ENCODE measurements around the gene ADRB2.

The ADRB2 gene

DNA sequence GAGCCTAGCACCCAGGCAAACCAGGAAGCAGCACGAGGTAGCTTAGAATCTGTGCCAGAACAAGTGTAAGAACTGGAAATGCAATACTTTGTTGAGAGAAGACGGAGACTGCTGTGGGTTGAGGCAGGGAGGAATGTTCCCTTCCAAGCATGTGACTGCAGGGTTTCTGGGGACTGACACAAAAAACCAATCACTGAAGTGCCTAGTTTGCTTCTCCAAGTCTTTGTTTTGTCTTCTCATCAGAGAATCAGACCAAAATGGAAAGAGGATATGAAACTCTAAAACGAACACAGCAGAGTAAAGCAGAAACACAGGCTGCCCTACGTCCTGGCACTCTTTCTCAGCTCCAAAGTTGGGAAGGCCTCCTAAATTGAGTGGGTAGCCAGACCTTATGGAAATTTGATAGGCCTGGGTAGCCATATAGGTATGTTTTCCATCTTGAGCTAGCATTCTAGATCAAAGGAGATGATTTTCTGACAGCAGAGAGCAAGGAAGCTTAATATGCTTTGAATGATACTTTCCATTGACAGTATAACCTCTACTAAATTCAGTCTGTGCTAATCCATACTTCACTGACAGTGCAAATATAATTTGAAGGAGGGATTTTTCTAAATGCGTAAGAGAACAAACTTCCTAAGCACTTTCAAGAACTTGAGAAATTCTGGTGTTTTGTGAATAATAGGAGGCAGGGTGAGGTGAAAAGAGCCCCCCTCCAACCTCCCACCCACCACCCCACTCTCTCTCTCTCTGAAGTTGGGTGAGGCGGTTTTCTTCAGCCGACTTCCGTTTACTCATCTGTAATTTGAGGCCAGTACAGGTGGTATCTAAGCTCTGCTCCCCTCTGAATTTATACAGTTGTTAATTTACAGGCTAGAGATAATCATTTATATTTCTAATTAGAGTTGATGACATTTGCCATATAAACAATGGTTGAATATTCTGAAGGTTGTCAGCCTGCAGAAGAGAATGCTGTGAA lies 5.5 kb downstream of the ADRB2 start:
- no peak for DNase-seq (ENCODE audit: low spot score)

DNA sequence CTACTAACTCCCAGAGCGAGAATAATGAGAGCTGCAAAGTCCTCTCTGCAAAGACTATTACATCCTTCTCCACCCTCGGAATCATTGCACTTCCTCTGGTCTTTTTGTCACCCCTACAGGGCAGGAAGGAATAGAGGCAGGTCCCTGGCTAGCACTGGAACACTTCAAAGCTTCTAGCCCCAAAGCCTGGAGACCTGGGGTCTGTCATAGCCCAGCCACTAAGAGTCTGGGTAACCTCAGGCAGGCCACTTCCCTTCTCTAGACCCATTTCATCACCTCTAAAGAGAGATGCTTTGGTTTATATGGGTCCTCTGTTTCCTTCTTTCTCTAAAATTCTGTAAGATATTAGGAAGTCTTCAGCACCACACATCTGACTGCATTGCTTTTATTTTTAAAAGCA lies 6.7 kb downstream of the ADRB2 start:
- DNase-seq (ENCODE audit: low spot score) = no peak

DNA sequence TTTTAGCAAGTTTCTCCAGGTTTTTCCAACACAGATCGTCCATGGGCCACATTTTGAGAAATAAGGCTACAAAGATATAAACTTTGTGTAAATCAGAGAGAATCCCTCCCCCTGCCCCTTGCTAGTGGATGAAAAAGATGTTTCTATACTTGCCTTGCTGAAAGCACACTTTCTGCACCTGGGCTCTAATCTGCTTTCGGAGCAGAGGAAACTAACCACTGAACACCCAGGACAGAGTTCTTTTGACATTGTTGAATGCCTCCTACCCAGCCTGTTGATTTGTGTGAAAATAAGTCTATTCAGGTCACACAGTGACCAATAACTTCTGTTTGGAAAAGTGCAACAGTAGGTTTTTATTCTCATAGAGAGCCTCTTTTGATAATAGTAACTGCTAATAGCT lies 7.5 kb downstream of the ADRB2 start:
- DNase-seq (ENCODE audit: low spot score) = no peak

DNA sequence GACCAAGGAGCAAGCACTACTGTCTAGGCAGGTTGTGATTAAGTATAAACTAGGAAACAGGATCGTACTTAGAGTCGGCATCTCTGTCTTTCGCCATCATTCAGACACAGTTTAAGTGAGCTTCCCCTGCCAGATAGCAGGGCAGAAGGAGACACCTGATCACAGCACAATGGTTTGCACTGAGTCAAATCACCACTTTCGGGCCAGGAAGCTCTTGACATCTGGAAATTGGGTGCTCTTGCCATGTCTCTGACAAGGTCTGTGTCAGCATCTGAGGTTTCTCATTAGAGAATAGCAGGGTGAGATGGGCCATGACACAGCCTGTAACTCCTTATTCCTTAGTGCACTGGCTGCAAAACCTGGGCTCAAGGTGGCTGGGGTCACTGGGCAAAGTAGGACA lies 8.3 kb downstream of the ADRB2 start:
- no peak for DNase-seq (ENCODE audit: low spot score)

DNA sequence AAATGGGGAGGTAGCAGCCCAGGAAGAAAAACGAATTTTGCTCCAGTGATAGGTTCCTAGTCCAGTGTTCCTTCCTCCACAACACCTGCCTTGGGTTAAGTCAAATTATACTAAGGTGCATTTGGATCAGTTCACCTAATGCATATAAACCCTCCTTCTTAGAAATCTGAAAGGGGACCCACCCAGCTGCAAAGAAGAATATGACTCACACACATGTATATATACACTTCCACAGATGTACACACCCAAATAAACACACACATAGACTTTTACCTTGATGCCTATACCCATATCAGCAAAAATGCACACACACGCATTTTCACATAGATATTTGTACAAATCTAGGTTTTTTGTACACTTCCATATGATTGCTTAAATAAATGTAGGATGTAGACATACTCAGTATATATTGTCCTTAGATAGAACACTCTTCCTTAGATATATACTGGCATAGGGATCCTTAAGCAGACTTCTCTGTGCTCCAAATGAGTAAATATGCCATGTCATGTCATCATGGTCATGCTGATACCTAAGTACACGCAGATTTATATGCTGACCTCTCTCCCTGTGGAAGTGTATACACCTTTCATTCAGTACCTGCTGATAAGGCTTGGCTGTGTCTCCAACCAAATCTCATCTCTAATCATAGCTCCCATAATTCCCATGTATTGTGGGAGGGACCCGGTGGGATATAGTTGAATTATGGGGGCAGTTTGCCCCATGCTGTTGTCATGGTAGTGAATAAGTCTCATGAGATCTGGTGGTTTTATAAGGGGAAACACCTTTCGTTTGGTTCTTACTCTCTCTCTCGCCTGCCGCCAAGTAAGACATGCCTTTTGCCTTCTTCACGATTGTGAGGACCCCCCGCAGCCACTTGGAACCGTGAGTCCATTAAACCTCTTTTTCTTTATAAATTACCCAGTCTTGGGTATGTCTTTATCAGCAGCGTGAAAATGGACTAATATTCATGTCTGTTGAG lies 10.2 kb downstream of the ADRB2 start:
- no peak for DNase-seq (ENCODE audit: low spot score)

DNA sequence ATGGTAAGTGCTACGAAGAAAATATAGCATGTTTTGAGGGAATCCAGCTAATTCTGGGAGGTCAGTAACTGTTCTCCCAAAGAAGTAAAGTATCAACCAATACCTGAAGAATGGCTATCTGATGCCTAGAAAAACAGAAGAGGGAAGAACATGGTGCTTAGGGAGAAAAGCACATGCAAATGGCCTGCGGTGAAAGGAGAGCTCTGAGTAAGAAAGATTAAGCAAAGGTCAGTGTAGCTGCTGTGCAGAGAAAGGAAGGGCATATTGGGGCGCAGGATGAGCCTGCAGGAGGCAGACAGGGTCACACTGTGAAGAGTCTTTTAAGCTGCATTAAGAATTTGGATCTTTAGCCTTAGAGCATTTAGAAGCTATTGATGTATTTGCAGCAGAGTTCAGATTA lies 11.0 kb downstream of the ADRB2 start:
- DNase-seq (ENCODE audit: low spot score) = no peak

DNA sequence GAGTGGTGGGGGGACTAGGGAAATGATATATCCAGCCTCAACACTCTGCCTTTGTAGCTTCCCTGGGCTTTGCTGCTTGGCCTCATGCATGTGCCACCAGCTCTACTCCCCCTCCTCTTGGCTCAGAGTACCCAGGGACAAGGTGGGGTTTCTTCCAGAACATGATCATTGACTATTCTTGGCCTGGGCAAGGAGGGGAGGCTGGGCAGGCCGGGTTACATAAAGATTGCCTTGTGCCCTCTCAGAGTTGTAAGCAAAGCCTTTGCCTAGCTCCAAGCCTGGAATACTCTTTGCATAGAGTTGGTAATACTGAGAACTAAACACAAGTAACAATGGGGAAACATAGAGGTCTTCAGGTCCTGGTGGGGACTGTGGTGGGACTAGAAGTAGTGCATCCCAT lies 11.9 kb downstream of the ADRB2 start:
- DNase-seq (ENCODE audit: low spot score) = no peak

DNA sequence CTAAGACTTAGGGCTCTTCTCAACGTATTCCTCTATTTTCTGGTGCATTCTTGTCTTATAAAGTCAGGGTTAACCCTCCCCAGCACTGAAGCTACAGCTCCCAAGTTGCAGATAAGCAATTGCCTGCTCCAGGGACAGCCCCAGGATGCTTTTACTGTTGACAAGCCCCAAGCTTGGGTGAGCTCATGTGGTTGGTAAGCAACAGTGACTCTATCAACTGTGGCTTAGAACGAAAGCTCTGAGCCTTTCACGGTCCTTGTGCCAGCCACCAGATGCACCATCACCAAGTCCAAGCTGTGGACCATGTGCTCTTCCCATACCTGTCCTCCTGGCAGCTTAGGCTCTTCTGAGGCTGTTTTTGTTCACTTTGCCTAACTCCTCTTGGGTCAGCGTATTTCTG lies 13.5 kb downstream of the ADRB2 start:
- DNase-seq (ENCODE audit: low spot score) = no peak

DNA sequence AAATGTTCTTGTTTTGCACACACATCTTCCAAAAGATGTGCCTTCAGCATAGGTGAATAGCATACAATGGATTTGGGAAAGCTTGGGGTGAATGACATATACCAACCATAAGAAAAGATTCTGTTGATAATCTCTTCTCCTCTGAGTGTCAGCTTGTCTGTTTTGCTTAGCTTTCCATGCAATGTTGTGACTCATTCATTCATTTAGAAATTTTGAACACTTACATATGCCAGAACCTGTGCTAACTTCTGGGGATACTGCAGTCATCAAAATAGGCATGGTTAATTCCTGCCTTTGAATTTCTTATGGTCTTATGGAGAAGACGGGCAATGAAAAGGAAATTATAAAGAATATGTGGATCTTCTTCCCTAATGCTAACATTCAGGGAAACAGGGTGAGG lies 14.1 kb downstream of the ADRB2 start:
- no peak for DNase-seq (ENCODE audit: low spot score)

DNA sequence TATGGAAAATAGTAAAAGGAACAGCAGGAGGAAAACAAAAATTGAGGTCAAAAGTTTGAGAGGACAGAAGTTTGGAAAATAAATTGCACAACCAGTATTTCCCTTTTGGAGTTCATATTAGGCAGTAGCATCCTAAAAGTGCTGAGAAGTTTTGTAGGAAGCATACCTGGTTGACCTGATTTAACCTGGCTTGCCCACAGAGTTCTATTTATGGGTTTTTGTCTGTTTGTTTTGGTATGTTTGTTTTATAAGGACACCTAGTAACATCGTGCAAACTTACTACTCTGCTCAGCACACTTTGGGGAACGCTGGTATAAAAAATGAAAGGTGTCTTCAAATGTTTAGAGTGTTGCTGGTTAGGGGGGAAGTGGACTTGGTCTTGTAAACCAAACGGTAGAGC lies 15.1 kb downstream of the ADRB2 start:
- no peak for DNase-seq (ENCODE audit: low spot score)

DNA sequence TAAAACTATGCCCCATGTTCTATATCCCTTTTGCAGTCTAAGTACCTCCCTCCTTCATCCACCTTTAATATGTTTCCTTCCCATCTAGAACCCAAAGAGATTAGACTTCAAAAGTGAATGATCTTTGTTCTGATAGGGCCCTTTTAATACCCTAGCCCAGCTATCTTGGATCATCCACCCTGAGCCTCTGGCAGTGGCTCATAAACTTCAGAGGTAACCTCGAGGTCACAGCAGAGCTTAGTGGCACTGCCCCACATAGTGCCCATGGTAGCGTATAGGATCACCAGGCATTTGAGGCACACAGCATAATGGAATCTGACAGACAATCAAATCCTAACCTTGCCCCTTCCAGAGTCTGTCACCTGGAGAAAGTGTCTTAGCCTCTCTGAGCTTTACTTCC lies 15.8 kb downstream of the ADRB2 start:
- DNase-seq (ENCODE audit: low spot score) = no peak

DNA sequence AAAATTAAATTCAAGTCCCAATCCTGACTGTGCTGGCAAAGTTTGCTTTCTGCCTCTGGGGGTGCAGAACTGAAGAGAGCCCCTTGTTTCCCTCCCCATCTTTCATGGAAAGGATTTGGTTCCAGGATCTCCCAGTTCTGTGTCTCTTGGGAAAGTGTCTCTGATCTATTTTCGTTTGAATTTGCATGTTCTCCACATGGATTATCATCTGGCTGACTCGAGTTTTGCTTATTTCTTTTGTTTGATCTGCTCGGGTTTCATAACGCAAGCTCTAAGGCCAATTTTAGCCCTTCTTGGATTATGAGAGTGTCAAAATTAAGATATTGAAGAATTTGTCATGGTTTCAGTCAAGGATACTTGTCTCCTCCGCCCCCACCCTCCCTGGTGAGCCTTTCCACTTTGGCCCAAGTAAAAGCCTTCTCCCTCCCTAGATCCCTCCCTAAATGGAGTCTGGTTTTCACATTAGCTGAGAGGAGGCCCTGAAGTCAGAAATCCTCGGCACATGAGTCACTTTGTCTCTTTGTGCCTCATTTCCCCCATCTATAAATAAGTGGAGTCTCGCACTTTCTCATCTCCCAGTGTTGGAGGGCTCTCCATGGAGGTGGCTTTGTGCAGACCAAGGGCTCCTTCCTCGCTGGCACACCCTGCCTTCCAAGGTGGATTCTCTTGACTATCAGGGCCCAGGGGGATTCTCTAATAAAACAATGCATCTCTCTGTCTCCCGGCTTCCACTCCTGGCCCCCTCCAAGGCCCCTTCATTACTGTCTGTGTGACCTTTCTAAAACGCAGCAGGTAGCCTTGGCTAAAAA lies 17.3 kb downstream of the ADRB2 start:
- DNase-seq (ENCODE audit: low spot score) = peak; percentile 55

DNA sequence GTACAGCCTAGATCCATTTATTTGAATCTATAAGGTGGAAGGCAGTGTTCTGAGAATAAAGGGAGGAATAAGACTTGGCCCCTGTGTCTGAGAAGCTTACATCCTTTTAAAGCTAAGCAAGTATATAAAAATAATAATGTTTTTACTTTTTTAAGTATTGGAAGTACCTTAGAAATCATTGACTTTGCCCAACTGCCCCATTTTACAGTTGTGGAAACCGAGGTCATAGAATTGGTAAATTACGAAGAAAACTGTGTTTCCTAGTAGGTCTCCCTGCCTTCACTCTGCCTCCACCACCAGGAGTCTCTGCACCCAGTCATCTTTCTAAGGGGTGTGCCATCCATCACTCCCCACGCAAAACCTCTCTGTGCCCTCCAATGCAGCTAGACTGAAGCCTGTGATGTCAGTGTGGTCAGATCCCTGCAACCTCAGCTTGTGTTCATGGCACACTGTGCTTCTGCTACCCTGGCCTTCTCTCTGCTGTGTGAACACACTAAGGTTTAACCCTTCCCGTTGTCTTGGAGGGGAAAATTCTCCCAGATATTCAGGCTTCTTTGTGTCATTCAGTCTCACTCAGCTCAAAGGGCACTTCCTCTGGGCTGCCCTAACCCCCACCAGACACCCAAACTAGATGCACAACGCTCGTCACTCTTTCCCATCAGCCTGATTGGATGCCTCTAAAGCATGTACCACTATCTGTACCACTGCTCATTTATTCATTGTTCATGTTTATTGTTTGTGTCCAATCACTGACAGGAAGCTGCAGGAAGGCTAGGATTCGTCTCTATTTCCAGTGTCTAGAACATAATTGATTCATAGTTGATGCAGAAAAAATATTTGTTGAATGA lies 18.2 kb downstream of the ADRB2 start:
- no peak for DNase-seq (ENCODE audit: low spot score)

DNA sequence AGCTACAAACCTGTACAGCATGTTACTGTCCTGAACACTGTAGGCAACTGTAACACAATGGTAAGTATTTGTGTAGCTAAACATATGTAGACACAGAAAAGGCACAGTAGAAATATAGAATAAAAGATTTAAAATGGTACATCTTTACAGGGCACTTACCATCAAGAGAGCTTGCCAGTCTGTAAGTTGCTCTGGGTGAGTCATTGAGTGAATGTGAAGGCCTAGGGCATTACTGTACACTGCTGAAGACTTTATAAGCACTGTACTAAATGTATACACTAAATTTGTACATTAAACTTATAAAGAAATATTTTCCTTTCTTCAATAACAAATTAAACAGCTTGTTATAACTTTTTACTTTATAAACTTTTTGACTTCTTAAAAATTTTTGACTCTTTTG lies 20.5 kb downstream of the ADRB2 start:
- DNase-seq (ENCODE audit: low spot score) = no peak

DNA sequence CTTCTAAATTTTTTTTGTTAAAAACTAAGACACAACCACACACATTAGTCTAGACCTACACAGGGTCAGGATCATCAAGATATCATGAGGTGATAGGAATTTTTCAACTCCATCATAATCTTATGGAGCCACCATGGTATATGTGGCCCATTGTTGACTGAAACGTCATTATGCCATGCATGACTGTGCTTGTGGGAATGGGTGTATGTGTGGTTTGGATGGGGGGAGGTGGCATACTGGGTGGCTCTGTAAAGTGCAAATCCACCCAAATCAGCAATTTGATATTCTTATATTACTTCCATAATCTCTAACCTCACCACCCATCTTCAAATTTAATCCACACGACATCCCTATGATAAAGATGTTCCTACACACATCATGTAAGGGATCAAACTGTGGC lies 21.0 kb downstream of the ADRB2 start:
- no peak for DNase-seq (ENCODE audit: low spot score)

DNA sequence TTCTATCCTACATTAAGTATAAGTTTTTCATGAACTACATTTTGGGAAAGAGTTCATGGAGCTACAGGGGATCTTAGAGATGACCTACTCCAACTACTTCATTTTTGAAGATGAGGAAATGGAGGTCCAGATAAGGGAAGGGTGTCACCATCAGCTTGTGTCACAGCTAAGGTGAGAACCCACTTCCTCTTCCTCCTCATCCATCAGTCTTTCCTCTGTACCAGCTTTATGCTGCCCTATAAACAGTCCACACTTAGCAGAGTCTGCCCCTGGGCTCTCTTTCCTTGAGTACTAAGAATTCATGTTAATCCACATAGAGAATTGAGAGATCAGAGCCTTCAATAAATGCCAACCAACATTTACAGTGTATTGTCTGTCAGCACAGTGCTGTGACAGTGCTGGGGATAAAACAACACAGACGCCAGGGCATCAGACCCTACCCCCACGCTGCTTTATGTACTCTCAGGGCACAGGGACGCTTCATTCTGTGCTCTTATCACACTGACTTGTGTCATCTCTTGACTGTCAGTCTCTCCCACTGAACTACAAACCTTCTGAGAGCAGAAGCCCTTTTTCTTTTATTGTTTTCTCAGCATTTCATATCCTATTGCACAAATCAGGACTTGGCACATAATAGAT lies 22.1 kb downstream of the ADRB2 start:
- no peak for DNase-seq (ENCODE audit: low spot score)

DNA sequence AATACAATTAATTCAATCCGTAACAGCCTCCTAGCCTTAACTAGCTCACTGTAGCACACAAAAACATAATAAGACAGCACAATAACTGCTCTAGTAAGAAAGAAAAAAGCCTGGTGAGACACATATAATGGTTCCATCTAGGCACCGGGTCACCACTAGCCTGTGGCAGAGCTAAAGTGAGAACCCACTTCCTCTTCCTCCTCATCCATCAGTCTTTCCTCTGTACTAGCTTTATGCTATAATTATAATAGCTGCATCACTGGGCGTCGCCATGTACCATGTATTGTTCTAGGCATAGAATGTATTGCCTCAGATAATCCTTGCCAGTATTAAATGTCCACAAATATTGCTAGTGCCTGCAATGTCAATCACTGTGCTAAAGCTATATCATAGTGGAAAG lies 23.1 kb downstream of the ADRB2 start:
- no peak for DNase-seq (ENCODE audit: low spot score)

DNA sequence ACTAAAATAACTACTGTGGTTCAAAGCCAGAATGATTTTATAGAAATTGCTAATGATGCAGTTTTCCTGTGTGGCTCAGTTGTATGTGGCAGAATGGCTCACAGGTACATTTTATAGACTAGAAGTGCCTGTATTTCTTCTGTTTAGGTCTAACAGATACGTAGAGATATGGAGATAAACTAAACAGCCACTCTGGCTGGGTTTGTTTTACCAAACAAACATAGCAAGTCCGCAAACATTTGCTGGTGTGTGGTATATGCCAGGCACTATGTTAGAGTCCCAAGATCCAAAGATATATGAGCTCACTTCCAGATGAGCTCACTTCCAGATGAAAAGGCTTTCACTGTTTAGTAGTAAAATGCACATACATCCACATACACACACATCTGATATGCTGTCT lies 24.4 kb downstream of the ADRB2 start:
- no peak for DNase-seq (ENCODE audit: low spot score)

DNA sequence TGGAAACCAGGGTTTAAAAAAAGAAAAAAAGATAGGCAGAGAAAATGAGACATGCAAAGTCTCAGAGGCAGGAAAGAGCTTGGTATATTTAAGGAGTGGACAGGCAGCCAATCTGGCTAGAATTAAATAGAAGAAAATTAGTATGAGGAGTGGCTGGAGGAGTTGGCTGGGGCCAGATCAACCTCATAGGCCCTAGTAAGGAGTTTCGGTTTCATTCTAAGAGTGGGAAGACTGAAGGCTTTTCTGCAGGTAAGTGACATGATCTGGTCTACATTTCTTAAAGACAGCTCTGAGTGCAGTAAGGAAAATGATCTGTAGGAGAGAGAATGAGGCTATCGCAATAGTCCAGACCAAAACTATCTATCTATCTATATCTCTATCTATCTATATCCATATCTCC lies 27.5 kb downstream of the ADRB2 start:
- no peak for DNase-seq (ENCODE audit: low spot score)

DNA sequence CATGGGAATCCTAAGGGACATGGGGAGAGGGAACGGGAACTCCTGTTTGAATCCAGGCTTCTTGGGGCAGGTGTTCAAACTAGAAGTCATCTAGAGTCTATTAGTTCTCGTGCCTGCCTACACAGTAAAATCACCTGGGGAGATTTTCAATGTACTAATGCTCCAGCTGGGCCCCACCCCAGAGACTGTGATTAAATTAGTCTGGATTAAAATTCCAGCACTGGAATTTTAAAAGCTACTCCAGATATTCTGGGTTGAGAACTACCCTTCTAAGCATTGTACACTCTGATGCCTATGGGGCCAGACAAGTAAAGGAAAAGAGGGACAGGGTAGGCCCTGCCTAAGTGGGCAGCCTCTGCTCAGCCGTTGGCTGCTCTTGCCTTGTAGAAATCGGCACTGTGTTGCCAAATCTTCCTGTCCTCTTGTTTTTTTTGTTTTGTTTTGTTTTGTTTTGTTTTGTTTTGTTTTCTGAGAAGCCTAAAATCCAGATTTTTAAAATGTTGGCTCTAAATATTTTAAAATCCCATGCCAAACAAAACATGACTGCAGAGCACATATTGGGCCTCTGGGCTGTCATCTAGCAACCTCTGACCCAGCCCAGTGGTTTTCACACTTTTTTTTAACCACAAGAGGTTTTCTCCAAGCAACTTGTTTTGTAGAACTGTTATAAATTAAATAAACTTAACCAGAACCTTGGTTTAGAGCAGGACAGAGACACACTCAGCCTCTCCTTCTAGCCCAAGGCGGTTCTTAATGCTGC lies 29.0 kb downstream of the ADRB2 start:
- DNase-seq (ENCODE audit: low spot score) = no peak

Data from AG08395 (cell line).